WTC11 (cell line): ENCODE results near the gene MYH1.

Experiments
- ELF4 ChIP-seq: sonication (generic); formaldehyde crosslinking; IDR thresholded peaks from 2 replicates; pipeline ENCODE4 v1.8.1; 2022; ENCODE audit warnings: low read depth, mild to moderate bottlenecking, moderate library complexity, missing genetic modification reagents
- GRHL2 ChIP-seq: fragments of 250-450 bp; sonication (Bioruptor Pico); IDR thresholded peaks from 2 replicates; pipeline ENCODE4 v1.8.0; 2022; ENCODE audit warnings: mild to moderate bottlenecking, moderate library complexity; ENCODE audit not compliant: insufficient replicate concordance, severe bottlenecking
- IRF2 ChIP-seq: sonication (generic); formaldehyde crosslinking; IDR thresholded peaks from 2 replicates; pipeline ENCODE4 v1.8.0; 2022; ENCODE audit warnings: low read depth, missing genetic modification reagents, borderline replicate concordance
- NR2C2 ChIP-seq: sonication (generic); formaldehyde crosslinking; IDR thresholded peaks from 2 replicates; pipeline ENCODE4 v1.8.0; 2022; ENCODE audit warnings: mild to moderate bottlenecking, missing genetic modification reagents
- RELA ChIP-seq: sonication (generic); formaldehyde crosslinking; IDR thresholded peaks from 2 replicates; pipeline ENCODE4 v1.8.1; 2022; ENCODE audit warnings: missing genetic modification reagents, mild to moderate bottlenecking, borderline replicate concordance
- SOX15 ChIP-seq: fragments of 250-450 bp; sonication (Bioruptor Pico); IDR thresholded peaks from 2 replicates; pipeline ENCODE4 v1.9.0; 2021; ENCODE audit warnings: mild to moderate bottlenecking
- TEAD4 ChIP-seq: sonication (generic); formaldehyde crosslinking; IDR thresholded peaks from 2 replicates; pipeline ENCODE4 v1.8.0; 2022; ENCODE audit warnings: mild to moderate bottlenecking, missing genetic modification reagents
- TP53 ChIP-seq: sonication (generic); formaldehyde crosslinking; IDR thresholded peaks from 2 replicates; pipeline ENCODE4 v1.8.1; 2023; ENCODE audit warnings: mild to moderate bottlenecking, missing genetic modification reagents
- ZNF232 ChIP-seq: sonication (generic); formaldehyde crosslinking; IDR thresholded peaks from 2 replicates; pipeline ENCODE4 v1.8.0; 2022; ENCODE audit warnings: mild to moderate bottlenecking, missing genetic modification reagents
- TF ChIP-seq, protein P1 (sequence below): fragments of 200-600 bp; IDR thresholded peaks from 2 replicates; pipeline ENCODE4 v1.8.0; 2022; ENCODE audit warnings: antibody characterized with exemption
- TF ChIP-seq, protein P2 (sequence below): sonication (generic); formaldehyde crosslinking; conservative IDR thresholded peaks from 2 replicates; pipeline ENCODE4 v1.8.1; 2022; ENCODE audit warnings: mild to moderate bottlenecking, missing genetic modification reagents
- TF ChIP-seq, protein P3 (sequence below): sonication (generic); formaldehyde crosslinking; IDR thresholded peaks from 2 replicates; pipeline ENCODE4 v1.8.0; 2022; ENCODE audit warnings: mild to moderate bottlenecking, missing genetic modification reagents
- TF ChIP-seq, protein P4 (sequence below): sonication (generic); formaldehyde crosslinking; IDR thresholded peaks from 2 replicates; pipeline ENCODE4 v1.8.1; 2022; ENCODE audit warnings: mild to moderate bottlenecking, missing genetic modification reagents, moderate library complexity, borderline replicate concordance

DNA sequence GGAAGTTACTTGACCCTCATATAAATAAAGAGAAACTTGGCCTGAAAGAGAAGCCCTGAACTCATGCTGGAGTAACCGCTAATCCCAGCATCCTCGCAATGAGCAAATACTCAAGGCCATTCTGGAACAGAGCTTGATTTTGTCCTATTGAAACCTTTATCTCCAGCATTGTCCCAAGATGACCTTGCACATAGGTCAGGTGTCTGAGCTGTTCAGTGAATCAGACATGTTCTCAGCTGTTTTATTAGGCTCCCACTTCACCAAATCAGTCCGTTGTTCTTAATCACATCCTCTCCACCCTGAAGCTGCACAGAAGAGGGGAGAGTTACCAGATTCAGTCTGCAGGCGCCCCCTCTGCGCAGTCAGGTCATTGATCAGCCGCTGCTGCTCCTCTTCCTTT lies 9.1 kb upstream of the MYH1 start:
- TF ChIP-seq, protein P1, sequence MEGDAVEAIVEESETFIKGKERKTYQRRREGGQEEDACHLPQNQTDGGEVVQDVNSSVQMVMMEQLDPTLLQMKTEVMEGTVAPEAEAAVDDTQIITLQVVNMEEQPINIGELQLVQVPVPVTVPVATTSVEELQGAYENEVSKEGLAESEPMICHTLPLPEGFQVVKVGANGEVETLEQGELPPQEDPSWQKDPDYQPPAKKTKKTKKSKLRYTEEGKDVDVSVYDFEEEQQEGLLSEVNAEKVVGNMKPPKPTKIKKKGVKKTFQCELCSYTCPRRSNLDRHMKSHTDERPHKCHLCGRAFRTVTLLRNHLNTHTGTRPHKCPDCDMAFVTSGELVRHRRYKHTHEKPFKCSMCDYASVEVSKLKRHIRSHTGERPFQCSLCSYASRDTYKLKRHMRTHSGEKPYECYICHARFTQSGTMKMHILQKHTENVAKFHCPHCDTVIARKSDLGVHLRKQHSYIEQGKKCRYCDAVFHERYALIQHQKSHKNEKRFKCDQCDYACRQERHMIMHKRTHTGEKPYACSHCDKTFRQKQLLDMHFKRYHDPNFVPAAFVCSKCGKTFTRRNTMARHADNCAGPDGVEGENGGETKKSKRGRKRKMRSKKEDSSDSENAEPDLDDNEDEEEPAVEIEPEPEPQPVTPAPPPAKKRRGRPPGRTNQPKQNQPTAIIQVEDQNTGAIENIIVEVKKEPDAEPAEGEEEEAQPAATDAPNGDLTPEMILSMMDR, result no peak
- TF ChIP-seq, protein P2, sequence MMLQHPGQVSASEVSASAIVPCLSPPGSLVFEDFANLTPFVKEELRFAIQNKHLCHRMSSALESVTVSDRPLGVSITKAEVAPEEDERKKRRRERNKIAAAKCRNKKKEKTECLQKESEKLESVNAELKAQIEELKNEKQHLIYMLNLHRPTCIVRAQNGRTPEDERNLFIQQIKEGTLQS (CRISPR knock-in tag), result no peak
- TF ChIP-seq SOX15, result no peak
- TF ChIP-seq IRF2 (CRISPR knock-in tag), result no peak
- TF ChIP-seq TP53 (CRISPR knock-in tag), result no peak
- TF ChIP-seq TEAD4 (CRISPR knock-in tag), result no peak
- TF ChIP-seq, protein P3, sequence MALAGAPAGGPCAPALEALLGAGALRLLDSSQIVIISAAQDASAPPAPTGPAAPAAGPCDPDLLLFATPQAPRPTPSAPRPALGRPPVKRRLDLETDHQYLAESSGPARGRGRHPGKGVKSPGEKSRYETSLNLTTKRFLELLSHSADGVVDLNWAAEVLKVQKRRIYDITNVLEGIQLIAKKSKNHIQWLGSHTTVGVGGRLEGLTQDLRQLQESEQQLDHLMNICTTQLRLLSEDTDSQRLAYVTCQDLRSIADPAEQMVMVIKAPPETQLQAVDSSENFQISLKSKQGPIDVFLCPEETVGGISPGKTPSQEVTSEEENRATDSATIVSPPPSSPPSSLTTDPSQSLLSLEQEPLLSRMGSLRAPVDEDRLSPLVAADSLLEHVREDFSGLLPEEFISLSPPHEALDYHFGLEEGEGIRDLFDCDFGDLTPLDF (CRISPR knock-in tag), result no peak
- TF ChIP-seq RELA (CRISPR knock-in tag), result no peak
- TF ChIP-seq ZNF232 (CRISPR knock-in tag), result no peak
- TF ChIP-seq NR2C2 (CRISPR knock-in tag), result no peak
- no peak for TF ChIP-seq ELF4 (CRISPR knock-in tag)
- TF ChIP-seq, protein P4, sequence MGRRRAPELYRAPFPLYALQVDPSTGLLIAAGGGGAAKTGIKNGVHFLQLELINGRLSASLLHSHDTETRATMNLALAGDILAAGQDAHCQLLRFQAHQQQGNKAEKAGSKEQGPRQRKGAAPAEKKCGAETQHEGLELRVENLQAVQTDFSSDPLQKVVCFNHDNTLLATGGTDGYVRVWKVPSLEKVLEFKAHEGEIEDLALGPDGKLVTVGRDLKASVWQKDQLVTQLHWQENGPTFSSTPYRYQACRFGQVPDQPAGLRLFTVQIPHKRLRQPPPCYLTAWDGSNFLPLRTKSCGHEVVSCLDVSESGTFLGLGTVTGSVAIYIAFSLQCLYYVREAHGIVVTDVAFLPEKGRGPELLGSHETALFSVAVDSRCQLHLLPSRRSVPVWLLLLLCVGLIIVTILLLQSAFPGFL, result no peak
- no peak for TF ChIP-seq GRHL2 (CRISPR knock-in tag)
